HepG2 (cell line): ENCODE data around the gene SPDYE16. TPM values are rescaled to one million over a fixed set of nuclear protein-coding genes. Genes with fewer than 3 reads are reported as not detected.
"Not testable (repeated sequence)": the region's sequence is repeated elsewhere in the genome, so short reads cannot be mapped to it uniquely, and the experiment has no call there.

ENCODE experiments used
- ATAC-seq: fragments of 200-7000 bp; cut with Tn5 transposase; 3 replicates; pipeline ENCODE4 v1.9.1; 2020; ENCODE audit warnings: mild to moderate bottlenecking, moderate library complexity
- BruUV-seq: library from RNA; stranded (reverse); fragments of 400-500 nt; replicated peaks from 2 replicates; lab custom pipeline; 2021; lab: Mats Ljungman, UMichigan
- CTCF ChIA-PET: fragments of 300-600 bp; formaldehyde crosslinking; extraction: SDS; loops from one replicate; lab custom pipeline; 2021; ENCODE audit warnings: low total read pairs, inconsistent platforms, low intra/inter-chr PET ratio; lab: Yijun Ruan, JAX
- POLR2A ChIA-PET: fragments of 350-600 bp; sonication (Branson Sonifier 250); formaldehyde crosslinking; loops from one replicate; lab custom pipeline; 2020; ENCODE audit warnings: antibody characterized with exemption, inconsistent platforms; lab: Yijun Ruan, JAX
- DNase-seq: peaks from one replicate; pipeline ENCODE4 v3.0.0-alpha.2; 2015; ENCODE audit warnings: low spot score
- FAIRE-seq: peaks from 3 replicates; lab custom pipeline; 2011; peaks lifted over from hg19 to GRCh38; lab: Jason Lieb, UNC
- H2AFZ ChIP-seq: one replicate; pipeline ENCODE4 v1.6.1; 2011; ENCODE audit warnings: low read length, inconsistent platforms
- H3K27ac ChIP-seq: fragments of 300-600 bp; 3 replicates; pipeline ENCODE4 v1.8.0; 2011; ENCODE audit warnings: mixed run types, mild to moderate bottlenecking, mixed read lengths, low read length, inconsistent platforms; ENCODE audit not compliant: insufficient read depth; ENCODE audit errors: extremely low read length
- H3K27me3 ChIP-seq, 2 experiments: fragments of 200-600 bp in 1 of 2; 2 replicates in 1 of 2; 3 replicates in 1 of 2; pipeline versions ENCODE4 v1.6.0 to v1.8.0; 2011; ENCODE audit warnings: low read length in 2 of 2, mild to moderate bottlenecking in 2 of 2, moderate library complexity in 2 of 2, inconsistent platforms in 1 of 2; ENCODE audit not compliant: insufficient read depth in 2 of 2, control insufficient read depth in 1 of 2
- H3K36me3 ChIP-seq, 2 experiments: fragments of 200-600 bp in 1 of 2; replicated peaks in 1 of 2; 2 replicates in 1 of 2; 3 replicates in 1 of 2; pipeline versions ENCODE4 v1.5.1 to v1.8.0; 2011; ENCODE audit warnings: low read length in 2 of 2, inconsistent platforms in 1 of 2; ENCODE audit not compliant: insufficient read depth in 2 of 2, control insufficient read depth in 1 of 2
- H3K4me1 ChIP-seq: 2 replicates; pipeline ENCODE4 v1.5.1; 2012; ENCODE audit warnings: low read length, inconsistent platforms; ENCODE audit not compliant: insufficient read depth
- H3K4me2 ChIP-seq: 2 replicates; pipeline ENCODE4 v1.6.0; 2011; ENCODE audit warnings: low read depth, low read length, inconsistent platforms
- H3K4me3 ChIP-seq, 3 experiments: fragments of 200-600 bp in 1 of 3; sonication (generic), shearing (Covaris generic) in 1 of 3; replicated peaks in 1 of 3; 2 replicates each; pipeline ENCODE4 v1.5.1; 2011 to 2016; ENCODE audit warnings: low read length in 3 of 3, inconsistent platforms in 2 of 3, low read depth in 2 of 3, mild to moderate bottlenecking in 2 of 3, control low read depth in 1 of 3, mixed read lengths in 1 of 3; ENCODE audit not compliant: insufficient read depth in 1 of 3
- H3K79me2 ChIP-seq: one replicate; pipeline ENCODE4 v1.6.1; 2011; ENCODE audit warnings: low read length, inconsistent platforms; ENCODE audit not compliant: insufficient read depth
- H3K9ac ChIP-seq: 2 replicates; pipeline ENCODE4 v1.6.0; 2011; ENCODE audit warnings: mild to moderate bottlenecking, low read depth, low read length, inconsistent platforms; ENCODE audit not compliant: insufficient read depth
- H3K9me3 ChIP-seq: 2 replicates; pipeline ENCODE4 v1.5.1; 2012; ENCODE audit warnings: mild to moderate bottlenecking, low read length
- H4K20me1 ChIP-seq: 2 replicates; pipeline ENCODE4 v1.6.0; 2011; ENCODE audit warnings: inconsistent platforms, mild to moderate bottlenecking, low read length, moderate library complexity; ENCODE audit not compliant: insufficient read depth
- WGBS: methylation state at CpG from one replicate; pipeline ENCODE4 v1.1.6; 2017; ENCODE audit warnings: low lambda C conversion rate; 5-methylcytosine and 5-hydroxymethylcytosine counted together
- in situ Hi-C: cut with HindIII; loops from 2 replicates; pipeline ENCODE4 v1.10.0; 2017; ENCODE audit warnings: low pct_unique_long_range_greater_than_20kb; ENCODE audit not compliant: extremely low pct_ligation_motif_present
- intact Hi-C: fragments of 100-400 bp; cut with micrococcal nuclease; formaldehyde crosslinking; loops from one replicate; pipeline ENCODE4 v1.10.0; 2022; ENCODE audit not compliant: unreplicated experiment
- polyA plus RNA-seq, 8 experiments: library from polyadenylated mRNA; depleted of rRNA in 3 of 8; stranded (reverse) in 7 of 8; unstranded in 1 of 8; fragments of >200 nt; fragmentation: Illumina TruSeq in 4 of 8; extraction: Trizol in 4 of 8; gene quantifications; 2 replicates each; pipeline versions ENCODE4 v1.2.1 to v1.2.3, GENCODE V29; 2011 to 2016; ENCODE audit warnings: low read depth in 4 of 8, missing spikeins in 1 of 8, mixed read lengths in 1 of 8; ENCODE audit not compliant: insufficient read depth in 1 of 8
- total RNA-seq, 5 experiments: library from RNA; depleted of rRNA; stranded (reverse); fragments of >200 nt; fragmentation: Illumina TruSeq; extraction: Trizol; gene quantifications; 2 replicates each; pipeline ENCODE4 v1.2.3, GENCODE V29; 2016; ENCODE audit warnings: low read depth in 1 of 5

Gene SPDYE16
- total and polyA plus RNA-seq, 2 of the 13 experiments (the other 11 are each of a cell fraction or from before 2014, with no cell fraction given) = 0.11 TPM; not detected in 1

- intact Hi-C loops, ATAC-seq, H3K27me3 ChIP-seq, POLR2A ChIA-PET, H3K9ac ChIP-seq, H3K4me3 ChIP-seq, H3K4me2 ChIP-seq, H3K4me1 ChIP-seq, BruUV-seq, H3K79me2 ChIP-seq, DNase-seq, H4K20me1 ChIP-seq, H2AFZ ChIP-seq, H3K9me3 ChIP-seq, H3K36me3 ChIP-seq, H3K27ac ChIP-seq, in situ Hi-C loops, CTCF ChIA-PET, FAIRE-seq: not testable (repeated sequence)
- 100% methylated on average over 4 of the region's 10 CpGs for WGBS
Observed at GRCh38 chr7:76492139-76492538, 51.0 kb downstream of the SPDYE16 start.

GRCh38 chr7:76487969-76488368 lies 55.1 kb downstream of the SPDYE16 start:
- H3K4me2 ChIP-seq, ATAC-seq, H3K9ac ChIP-seq, CTCF ChIA-PET, intact Hi-C loops, in situ Hi-C loops, H3K27me3 ChIP-seq, H2AFZ ChIP-seq, BruUV-seq, POLR2A ChIA-PET, H3K4me1 ChIP-seq, H3K9me3 ChIP-seq, H3K27ac ChIP-seq, H3K4me3 ChIP-seq, DNase-seq, FAIRE-seq, H3K79me2 ChIP-seq, H3K36me3 ChIP-seq, H4K20me1 ChIP-seq: not testable (repeated sequence)
- 98% methylated on average over 8 of the region's 13 CpGs for WGBS

- H3K9ac ChIP-seq, H2AFZ ChIP-seq, POLR2A ChIA-PET, H4K20me1 ChIP-seq, H3K4me1 ChIP-seq, H3K79me2 ChIP-seq, DNase-seq, H3K27me3 ChIP-seq, intact Hi-C loops, H3K4me2 ChIP-seq, H3K9me3 ChIP-seq, FAIRE-seq, H3K27ac ChIP-seq, CTCF ChIA-PET, BruUV-seq, in situ Hi-C loops, ATAC-seq, H3K4me3 ChIP-seq, H3K36me3 ChIP-seq: not testable (repeated sequence)
- 93% methylated on average over 2 of the region's 5 CpGs for WGBS
Observed at GRCh38 chr7:76486618-76487017, 56.5 kb downstream of the SPDYE16 start.

- FAIRE-seq, H3K9ac ChIP-seq, H3K36me3 ChIP-seq, POLR2A ChIA-PET, DNase-seq, in situ Hi-C loops, H3K4me1 ChIP-seq, CTCF ChIA-PET, H3K4me2 ChIP-seq, H2AFZ ChIP-seq, H3K27me3 ChIP-seq, H3K27ac ChIP-seq, H4K20me1 ChIP-seq, BruUV-seq, ATAC-seq, H3K4me3 ChIP-seq, H3K9me3 ChIP-seq, H3K79me2 ChIP-seq, intact Hi-C loops: not testable (repeated sequence)
- WGBS = 100% methylated on average over 3 of the region's 20 CpGs
Observed at GRCh38 chr7:76485822-76486610, 57.1 kb downstream of the SPDYE16 start.
